Cardiac muscle cell (in vitro differentiated cells and primary cell): Measurements from ENCODE around the gene PCDHGC4. TPM values are rescaled to one million over a fixed set of nuclear protein-coding genes. Genes with fewer than 3 reads are reported as not detected.
A peak's percentile ranks its signal among the peaks of the same experiment; 100 is the strongest.

Experiments used
- DNase-seq, 2 donors: peaks; one replicate each; pipeline versions ENCODE4 v3.0.0 to v3.0.0-alpha.2; 2010 to 2017; ENCODE audit warnings: low read depth in 1 of 2, low spot score in 1 of 2
- H3K27ac ChIP-seq: fragments of 200-600 bp; sonication (generic); 2 replicates; pipeline ENCODE4 v1.5.1; 2016
- H3K27me3 ChIP-seq: fragments of 200-600 bp; sonication (generic); 2 replicates; pipeline ENCODE4 v1.6.0; 2016; ENCODE audit warnings: control low read depth
- H3K36me3 ChIP-seq: fragments of 200-600 bp; sonication (generic); 2 replicates; pipeline ENCODE4 v1.5.1; 2016; ENCODE audit warnings: control low read depth
- H3K4me1 ChIP-seq: fragments of 200-600 bp; sonication (generic); 2 replicates; pipeline ENCODE4 v1.8.1; 2017; ENCODE audit warnings: low read depth, mild to moderate bottlenecking, mixed run types
- H3K4me3 ChIP-seq: fragments of 200-600 bp; sonication (generic); 2 replicates; pipeline ENCODE4 v1.5.1; 2016; ENCODE audit warnings: mild to moderate bottlenecking
- H3K9me3 ChIP-seq: fragments of 200-600 bp; sonication (generic); 2 replicates; pipeline ENCODE4 v1.5.1; 2017; ENCODE audit warnings: low read depth, mild to moderate bottlenecking, control low read depth
- polyA plus RNA-seq: library from polyadenylated mRNA; unstranded; fragments of >200 nt; fragmentation: Nextera tagmentation; extraction: Ambion mirVana; gene quantifications from 2 replicates; pipeline ENCODE4 v1.2.1, GENCODE V29; 2016
- total RNA-seq: library from RNA; depleted of rRNA; stranded (reverse); fragments of >200 nt; gene quantifications from 2 replicates; pipeline ENCODE4 v1.2.3, GENCODE V29; 2016
- TF ChIP-seq, protein P1 (sequence below): IDR thresholded peaks from 2 replicates; pipeline ENCODE4 v1.5.1; 2012; ENCODE audit warnings: low read depth, mild to moderate bottlenecking, low read length

The PCDHGC4 gene
- total and polyA plus RNA-seq, 2 experiments from 2014 or later = 0.84 to 7.9 TPM

DNA sequence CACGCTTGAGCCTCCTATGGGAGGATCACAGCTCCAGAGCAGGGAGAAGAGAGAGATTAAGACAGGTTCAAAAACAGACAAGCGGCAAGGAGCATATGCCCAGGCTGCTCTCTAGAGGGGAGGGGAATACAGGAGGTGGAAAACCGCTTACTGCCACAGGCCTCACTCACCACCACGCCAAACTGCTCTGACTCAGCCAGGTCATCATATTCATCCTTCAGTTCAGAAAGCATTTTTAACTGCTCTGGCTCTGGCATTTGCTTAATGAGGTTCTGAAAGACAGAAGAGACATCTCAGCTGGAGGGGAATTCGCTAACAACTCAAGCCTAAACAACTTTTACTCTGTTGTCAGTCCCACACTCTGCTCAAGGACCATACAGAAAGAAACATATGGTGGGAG lies 44.2 kb downstream of the PCDHGC4 start:
- Histone ChIP-seq H3K27ac (peak overlapping the region; percentile 35), H3K9me3 (no peaks in the 10 kb centered on the region), H3K4me3 (no peak overlapping the region), H3K36me3 (peaks cover 19% of the 10 kb centered on the region), H3K27me3 (no peaks in the 10 kb centered on the region), H3K4me1 (peaks cover 6% of the 10 kb centered on the region)
- TF ChIP-seq, protein P1, sequence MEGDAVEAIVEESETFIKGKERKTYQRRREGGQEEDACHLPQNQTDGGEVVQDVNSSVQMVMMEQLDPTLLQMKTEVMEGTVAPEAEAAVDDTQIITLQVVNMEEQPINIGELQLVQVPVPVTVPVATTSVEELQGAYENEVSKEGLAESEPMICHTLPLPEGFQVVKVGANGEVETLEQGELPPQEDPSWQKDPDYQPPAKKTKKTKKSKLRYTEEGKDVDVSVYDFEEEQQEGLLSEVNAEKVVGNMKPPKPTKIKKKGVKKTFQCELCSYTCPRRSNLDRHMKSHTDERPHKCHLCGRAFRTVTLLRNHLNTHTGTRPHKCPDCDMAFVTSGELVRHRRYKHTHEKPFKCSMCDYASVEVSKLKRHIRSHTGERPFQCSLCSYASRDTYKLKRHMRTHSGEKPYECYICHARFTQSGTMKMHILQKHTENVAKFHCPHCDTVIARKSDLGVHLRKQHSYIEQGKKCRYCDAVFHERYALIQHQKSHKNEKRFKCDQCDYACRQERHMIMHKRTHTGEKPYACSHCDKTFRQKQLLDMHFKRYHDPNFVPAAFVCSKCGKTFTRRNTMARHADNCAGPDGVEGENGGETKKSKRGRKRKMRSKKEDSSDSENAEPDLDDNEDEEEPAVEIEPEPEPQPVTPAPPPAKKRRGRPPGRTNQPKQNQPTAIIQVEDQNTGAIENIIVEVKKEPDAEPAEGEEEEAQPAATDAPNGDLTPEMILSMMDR = no peak
- DNase-seq = peak in 1 of 2 donors; percentile 69

DNA sequence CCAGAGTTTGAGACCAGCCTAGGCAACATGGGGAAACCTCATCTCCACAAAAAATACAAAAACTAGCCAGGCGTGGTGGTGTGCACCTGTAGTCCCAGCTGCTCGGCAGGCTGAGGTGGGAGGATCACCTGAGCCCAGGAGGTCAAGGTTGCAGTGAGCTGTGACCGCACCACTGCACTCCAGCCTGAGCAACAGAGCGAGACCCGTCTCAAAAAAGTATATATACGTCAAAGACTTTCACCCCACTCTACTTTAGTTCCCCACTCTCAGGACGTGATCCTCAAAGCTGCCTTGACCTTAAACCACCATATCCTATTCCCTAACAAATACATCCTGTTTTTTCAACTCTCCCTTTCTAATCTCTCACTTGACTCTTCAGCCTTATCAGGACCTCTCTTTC lies 45.0 kb downstream of the PCDHGC4 start:
- DNase-seq = no peak
- H3K9me3 ChIP-seq = no peaks in the 10 kb centered on the region
- peaks cover 6% of the 10 kb centered on the region for H3K4me1 ChIP-seq
- TF ChIP-seq, protein P1 = no peak
- H3K4me3 ChIP-seq = no peak overlapping the region
- H3K36me3 ChIP-seq = peaks cover 26% of the 10 kb centered on the region
- H3K27ac ChIP-seq = no peak overlapping the region
- no peaks in the 10 kb centered on the region for H3K27me3 ChIP-seq

DNA sequence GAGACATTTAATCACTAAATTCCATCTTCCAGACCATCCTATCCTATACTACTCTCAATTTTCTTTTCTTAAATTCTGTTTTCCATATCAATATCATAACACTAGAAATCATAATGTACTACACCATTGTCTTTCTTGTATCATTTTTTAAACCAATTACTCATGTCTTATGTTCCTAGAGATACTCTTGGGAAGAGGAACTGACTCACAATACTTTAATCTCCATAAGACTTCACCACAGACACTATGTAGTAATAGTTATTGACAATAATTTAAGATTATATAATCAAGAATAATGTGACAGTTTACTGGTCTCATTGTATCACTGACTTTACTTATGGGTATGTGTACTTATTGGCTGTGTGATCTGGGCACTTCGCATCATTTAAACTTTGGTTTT lies 47.9 kb downstream of the PCDHGC4 start:
- Histone ChIP-seq H3K9me3 (no peaks in the 10 kb centered on the region), H3K27ac (no peak overlapping the region), H3K4me3 (no peak overlapping the region), H3K36me3 (peaks cover 20% of the 10 kb centered on the region), H3K27me3 (no peaks in the 10 kb centered on the region), H3K4me1 (peaks cover 6% of the 10 kb centered on the region)
- TF ChIP-seq, protein P1 = no peak
- no peak for DNase-seq

DNA sequence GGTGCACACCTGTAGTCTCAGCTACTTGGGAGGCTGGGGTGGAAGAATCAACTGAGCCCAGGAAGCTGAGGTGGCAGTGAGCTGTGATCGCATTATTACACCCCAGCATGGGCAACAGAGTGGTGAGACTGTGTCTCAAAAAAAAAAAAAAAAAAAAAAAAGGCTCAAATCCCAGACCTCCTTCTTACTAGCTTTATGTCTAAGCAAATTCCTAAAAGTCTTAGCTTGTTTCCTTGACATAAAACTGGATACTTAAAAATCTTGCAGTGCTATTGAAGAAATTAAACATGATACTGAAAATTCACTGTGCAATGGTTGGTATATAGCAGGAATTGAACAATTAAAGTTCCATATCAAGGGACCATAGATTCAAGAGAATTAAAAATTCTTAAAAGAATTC lies 49.1 kb downstream of the PCDHGC4 start:
- no peak for DNase-seq
- H3K4me1 ChIP-seq = peaks cover 6% of the 10 kb centered on the region
- no peaks in the 10 kb centered on the region for H3K9me3 ChIP-seq
- H3K27ac ChIP-seq = no peak overlapping the region
- TF ChIP-seq, protein P1 = no peak
- H3K4me3 ChIP-seq = no peak overlapping the region
- no peaks in the 10 kb centered on the region for H3K27me3 ChIP-seq
- H3K36me3 ChIP-seq = peaks cover 15% of the 10 kb centered on the region

GRCh38 chr5:141534492-141535213 lies 49.8 kb downstream of the PCDHGC4 start:
- H3K36me3 ChIP-seq = peaks cover 15% of the 10 kb centered on the region
- no peak for DNase-seq
- no peaks in the 10 kb centered on the region for H3K9me3 ChIP-seq
- TF ChIP-seq, protein P1 = no peak
- H3K27ac ChIP-seq = no peak overlapping the region
- H3K4me1 ChIP-seq = peaks cover 6% of the 10 kb centered on the region
- no peaks in the 10 kb centered on the region for H3K27me3 ChIP-seq
- no peak overlapping the region for H3K4me3 ChIP-seq

Other genes with a start within 250 kb of the PCDHGC4 start
- 21.3 and 32.4 TPM in 2 replicates for gene PCDHB15, start 239.6 kb upstream of the PCDHGC4 start, total RNA-seq
- 13.3 and 19.3 TPM in 2 replicates for gene PCDHB15, start 239.6 kb upstream of the PCDHGC4 start, polyA plus RNA-seq
- gene SLC25A2, start 181.0 kb upstream of the PCDHGC4 start, total RNA-seq = 0.42 TPM in 1 of 2 replicates, not detected in the other
- not detected in 2 replicates for gene SLC25A2, start 181.0 kb upstream of the PCDHGC4 start, polyA plus RNA-seq
- gene TAF7, start 164.2 kb upstream of the PCDHGC4 start, total RNA-seq = 93.8 and 124 TPM in 2 replicates
- 165 and 215 TPM in 2 replicates for gene TAF7, start 164.2 kb upstream of the PCDHGC4 start, polyA plus RNA-seq
- 1.7 and 2.3 TPM in 2 replicates for gene PCDHGA1, start 154.5 kb upstream of the PCDHGC4 start, total RNA-seq
- 0.40 and 1.2 TPM in 2 replicates for gene PCDHGA1, start 154.5 kb upstream of the PCDHGC4 start, polyA plus RNA-seq
- gene PCDHGA2, start 146.3 kb upstream of the PCDHGC4 start, total RNA-seq = 0.95 and 1.8 TPM in 2 replicates
- 0.18 and 1.1 TPM in 2 replicates for gene PCDHGA2, start 146.3 kb upstream of the PCDHGC4 start, polyA plus RNA-seq
- 1.5 and 3.2 TPM in 2 replicates for gene PCDHGA3, start 141.2 kb upstream of the PCDHGC4 start, total RNA-seq
- 1.4 and 2.2 TPM in 2 replicates for gene PCDHGA3, start 141.2 kb upstream of the PCDHGC4 start, polyA plus RNA-seq
- gene PCDHGB1, start 134.9 kb upstream of the PCDHGC4 start, total RNA-seq = 1.8 and 3.7 TPM in 2 replicates
- gene PCDHGB1, start 134.9 kb upstream of the PCDHGC4 start, polyA plus RNA-seq = 0.32 and 0.46 TPM in 2 replicates
- gene PCDHGA4, start 130.0 kb upstream of the PCDHGC4 start, total RNA-seq = 1.5 and 1.8 TPM in 2 replicates
- gene PCDHGA4, start 130.0 kb upstream of the PCDHGC4 start, polyA plus RNA-seq = 0.20 and 0.32 TPM in 2 replicates
- 2.7 and 3.0 TPM in 2 replicates for gene PCDHGB2, start 125.0 kb upstream of the PCDHGC4 start, total RNA-seq
- gene PCDHGB2, start 125.0 kb upstream of the PCDHGC4 start, polyA plus RNA-seq = 1.0 and 2.8 TPM in 2 replicates
- 1.1 and 1.2 TPM in 2 replicates for gene PCDHGA5, start 120.9 kb upstream of the PCDHGC4 start, total RNA-seq
- 0.09 TPM in 1 of 2 replicates, not detected in the other for gene PCDHGA5, start 120.9 kb upstream of the PCDHGC4 start, polyA plus RNA-seq
- 0.71 and 1.2 TPM in 2 replicates for gene PCDHGB3, start 114.8 kb upstream of the PCDHGC4 start, total RNA-seq
- 0.27 TPM in 1 of 2 replicates, not detected in the other for gene PCDHGB3, start 114.8 kb upstream of the PCDHGC4 start, polyA plus RNA-seq
- gene PCDHGA6, start 111.1 kb upstream of the PCDHGC4 start, total RNA-seq = 0.66 and 0.88 TPM in 2 replicates
- gene PCDHGA6, start 111.1 kb upstream of the PCDHGC4 start, polyA plus RNA-seq = not detected in 2 replicates
- 1.0 and 1.2 TPM in 2 replicates for gene PCDHGA7, start 102.3 kb upstream of the PCDHGC4 start, total RNA-seq
- 0.20 TPM in 1 of 2 replicates, not detected in the other for gene PCDHGA7, start 102.3 kb upstream of the PCDHGC4 start, polyA plus RNA-seq
- 17.4 and 23.5 TPM in 2 replicates for gene PCDHGB4, start 97.3 kb upstream of the PCDHGC4 start, total RNA-seq
- 9.9 and 12.5 TPM in 2 replicates for gene PCDHGB4, start 97.3 kb upstream of the PCDHGC4 start, polyA plus RNA-seq
- gene PCDHGA8, start 92.4 kb upstream of the PCDHGC4 start, total RNA-seq = 2.3 and 2.5 TPM in 2 replicates
- 0.37 and 1.0 TPM in 2 replicates for gene PCDHGA8, start 92.4 kb upstream of the PCDHGC4 start, polyA plus RNA-seq
- 1.2 and 2.6 TPM in 2 replicates for gene PCDHGB5, start 87.1 kb upstream of the PCDHGC4 start, total RNA-seq
- 0.66 TPM in 1 of 2 replicates, not detected in the other for gene PCDHGB5, start 87.1 kb upstream of the PCDHGC4 start, polyA plus RNA-seq
- 1.1 and 1.8 TPM in 2 replicates for gene PCDHGA9, start 82.3 kb upstream of the PCDHGC4 start, total RNA-seq
- gene PCDHGA9, start 82.3 kb upstream of the PCDHGC4 start, polyA plus RNA-seq = 0.04 and 0.70 TPM in 2 replicates
- 28.7 and 48.6 TPM in 2 replicates for gene PCDHGB6, start 77.0 kb upstream of the PCDHGC4 start, total RNA-seq
- gene PCDHGB6, start 77.0 kb upstream of the PCDHGC4 start, polyA plus RNA-seq = 26.1 and 44.1 TPM in 2 replicates
- gene PCDHGA10, start 72.0 kb upstream of the PCDHGC4 start, total RNA-seq = 4.5 and 7.3 TPM in 2 replicates
- 1.1 and 1.4 TPM in 2 replicates for gene PCDHGA10, start 72.0 kb upstream of the PCDHGC4 start, polyA plus RNA-seq
- 11.3 and 19.9 TPM in 2 replicates for gene PCDHGB7, start 67.4 kb upstream of the PCDHGC4 start, total RNA-seq
- 8.4 and 12.3 TPM in 2 replicates for gene PCDHGB7, start 67.4 kb upstream of the PCDHGC4 start, polyA plus RNA-seq
- gene PCDHGA11, start 64.0 kb upstream of the PCDHGC4 start, total RNA-seq = 3.6 and 5.0 TPM in 2 replicates
- 0.64 and 1.7 TPM in 2 replicates for gene PCDHGA11, start 64.0 kb upstream of the PCDHGC4 start, polyA plus RNA-seq
- gene PCDHGA12, start 54.5 kb upstream of the PCDHGC4 start, total RNA-seq = 1.7 and 6.1 TPM in 2 replicates
- gene PCDHGA12, start 54.5 kb upstream of the PCDHGC4 start, polyA plus RNA-seq = 0.45 and 0.52 TPM in 2 replicates
- gene PCDHGC3, start 9.1 kb upstream of the PCDHGC4 start, total RNA-seq = 23.6 and 29.9 TPM in 2 replicates
- 23.0 and 29.8 TPM in 2 replicates for gene PCDHGC3, start 9.1 kb upstream of the PCDHGC4 start, polyA plus RNA-seq
- 0.74 and 2.2 TPM in 2 replicates for gene PCDHGC5, start 4.1 kb downstream of the PCDHGC4 start, total RNA-seq
- gene PCDHGC5, start 4.1 kb downstream of the PCDHGC4 start, polyA plus RNA-seq = not detected in 2 replicates
- 17.1 and 24.4 TPM in 2 replicates for gene DIAPH1, start 134.0 kb downstream of the PCDHGC4 start, total RNA-seq
- 24.0 and 31.0 TPM in 2 replicates for gene DIAPH1, start 134.0 kb downstream of the PCDHGC4 start, polyA plus RNA-seq
- gene HDAC3, start 151.8 kb downstream of the PCDHGC4 start, total RNA-seq = 64.7 and 78.3 TPM in 2 replicates
- 112 and 117 TPM in 2 replicates for gene HDAC3, start 151.8 kb downstream of the PCDHGC4 start, polyA plus RNA-seq
- 1.8 and 3.6 TPM in 2 replicates for gene RELL2, start 152.0 kb downstream of the PCDHGC4 start, total RNA-seq
- 2.3 TPM in 1 of 2 replicates, not detected in the other for gene RELL2, start 152.0 kb downstream of the PCDHGC4 start, polyA plus RNA-seq
- 9.8 and 24.9 TPM in 2 replicates for gene FCHSD1, start 166.4 kb downstream of the PCDHGC4 start, total RNA-seq
- gene FCHSD1, start 166.4 kb downstream of the PCDHGC4 start, polyA plus RNA-seq = 7.8 and 13.0 TPM in 2 replicates
- gene ARAP3, start 197.2 kb downstream of the PCDHGC4 start, total RNA-seq = 1.5 and 1.6 TPM in 2 replicates
- 0.59 and 1.4 TPM in 2 replicates for gene ARAP3, start 197.2 kb downstream of the PCDHGC4 start, polyA plus RNA-seq